ENCODE measurements around the gene INPP5J. TPM values are rescaled to one million over a fixed set of nuclear protein-coding genes. Genes with fewer than 3 reads are reported as not detected.
"Not testable (repeated sequence)": the region's sequence is repeated elsewhere in the genome, so short reads cannot be mapped to it uniquely, and the experiment has no call there.

Gene INPP5J, protein sequence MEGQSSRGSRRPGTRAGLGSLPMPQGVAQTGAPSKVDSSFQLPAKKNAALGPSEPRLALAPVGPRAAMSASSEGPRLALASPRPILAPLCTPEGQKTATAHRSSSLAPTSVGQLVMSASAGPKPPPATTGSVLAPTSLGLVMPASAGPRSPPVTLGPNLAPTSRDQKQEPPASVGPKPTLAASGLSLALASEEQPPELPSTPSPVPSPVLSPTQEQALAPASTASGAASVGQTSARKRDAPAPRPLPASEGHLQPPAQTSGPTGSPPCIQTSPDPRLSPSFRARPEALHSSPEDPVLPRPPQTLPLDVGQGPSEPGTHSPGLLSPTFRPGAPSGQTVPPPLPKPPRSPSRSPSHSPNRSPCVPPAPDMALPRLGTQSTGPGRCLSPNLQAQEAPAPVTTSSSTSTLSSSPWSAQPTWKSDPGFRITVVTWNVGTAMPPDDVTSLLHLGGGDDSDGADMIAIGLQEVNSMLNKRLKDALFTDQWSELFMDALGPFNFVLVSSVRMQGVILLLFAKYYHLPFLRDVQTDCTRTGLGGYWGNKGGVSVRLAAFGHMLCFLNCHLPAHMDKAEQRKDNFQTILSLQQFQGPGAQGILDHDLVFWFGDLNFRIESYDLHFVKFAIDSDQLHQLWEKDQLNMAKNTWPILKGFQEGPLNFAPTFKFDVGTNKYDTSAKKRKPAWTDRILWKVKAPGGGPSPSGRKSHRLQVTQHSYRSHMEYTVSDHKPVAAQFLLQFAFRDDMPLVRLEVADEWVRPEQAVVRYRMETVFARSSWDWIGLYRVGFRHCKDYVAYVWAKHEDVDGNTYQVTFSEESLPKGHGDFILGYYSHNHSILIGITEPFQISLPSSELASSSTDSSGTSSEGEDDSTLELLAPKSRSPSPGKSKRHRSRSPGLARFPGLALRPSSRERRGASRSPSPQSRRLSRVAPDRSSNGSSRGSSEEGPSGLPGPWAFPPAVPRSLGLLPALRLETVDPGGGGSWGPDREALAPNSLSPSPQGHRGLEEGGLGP
- total RNA-seq (2014; rRNA removed; shearing (Covaris generic)): 0.13 and 0.21 TPM in 2 replicates

DNA sequence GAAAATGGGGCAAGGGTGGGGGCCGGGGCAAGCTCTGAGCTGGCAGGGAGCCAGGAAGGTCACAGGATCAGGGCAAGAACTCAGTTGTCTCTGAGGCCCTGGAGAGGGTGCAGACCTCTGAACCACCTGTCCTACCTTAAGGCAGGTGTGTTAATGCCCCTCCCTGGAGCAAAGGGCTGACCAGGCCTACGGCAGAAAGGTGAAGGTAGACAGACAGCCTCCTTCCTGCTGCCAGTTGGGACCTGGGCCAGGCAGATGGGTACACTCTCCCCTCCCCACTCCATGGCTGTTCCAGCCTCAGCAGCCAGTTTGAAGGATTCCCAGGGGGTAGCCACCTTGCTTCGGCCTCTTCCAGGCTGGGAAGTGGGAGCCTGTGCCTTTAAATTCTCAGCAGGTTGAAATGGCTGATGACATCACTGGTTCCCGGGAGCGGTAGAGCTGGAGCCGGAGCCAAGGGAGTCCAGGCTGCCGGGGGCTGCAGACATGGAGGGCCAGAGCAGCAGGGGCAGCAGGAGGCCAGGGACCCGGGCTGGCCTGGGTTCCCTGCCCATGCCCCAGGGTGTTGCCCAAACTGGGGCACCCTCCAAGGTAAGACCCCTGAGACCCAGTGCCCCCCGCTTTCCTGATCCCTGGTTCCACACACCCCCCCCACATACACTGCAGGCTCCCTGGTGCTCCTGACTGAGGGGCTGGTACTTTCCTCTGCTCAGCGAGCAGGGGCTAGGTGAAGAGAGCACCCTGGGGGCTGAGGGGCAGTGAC lies at the start of gene INPP5J:
INPP5J (plus strand) TSS at position 435 of the 760 bp plus-strand sequence; CDS start at position 484, 49 bp downstream.
- Histone ChIP-seq H3K9me3 (replicated peaks) (no peaks in the 10 kb centered on the region), H3K4me3 (peak within 1 kb of the TSS; percentile 26), H3K4me1 (replicated peaks) (peaks cover 6% of the 10 kb centered on the region), H3K27me3 (replicated peaks) (no peaks in the 10 kb centered on the region), H3K36me3 (no peaks in the 10 kb centered on the region), H3K27ac (no peak within 1 kb of the TSS)
- DNase-seq (ENCODE audit: low read depth in 1 of 2, low spot score in 2 of 2): no peak

DNA sequence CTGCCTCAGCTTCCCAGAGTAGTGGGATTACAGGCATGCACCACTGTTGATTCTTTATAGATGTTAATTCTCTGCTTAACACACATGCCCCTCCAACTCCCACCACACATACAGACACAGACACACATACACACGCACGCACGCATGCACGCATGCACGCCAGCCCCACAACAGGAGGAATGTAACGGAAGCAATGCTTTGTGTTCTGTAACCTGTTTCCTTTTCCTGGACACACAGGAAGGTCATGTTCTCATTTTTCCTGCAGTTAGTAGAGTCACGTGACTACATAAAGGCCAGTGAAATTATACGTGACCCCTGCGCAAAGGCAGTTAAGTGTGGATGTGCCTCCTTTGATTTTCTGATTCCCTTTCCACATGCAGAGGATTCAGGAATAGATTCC lies 49.6 kb upstream of the INPP5J start:
- not testable (repeated sequence) for H3K36me3 ChIP-seq; DNase-seq (ENCODE audit: low read depth in 1 of 2, low spot score in 2 of 2); H3K9me3 ChIP-seq (replicated peaks); H3K27ac ChIP-seq; H3K4me3 ChIP-seq; H3K4me1 ChIP-seq (replicated peaks); H3K27me3 ChIP-seq (replicated peaks)

DNA sequence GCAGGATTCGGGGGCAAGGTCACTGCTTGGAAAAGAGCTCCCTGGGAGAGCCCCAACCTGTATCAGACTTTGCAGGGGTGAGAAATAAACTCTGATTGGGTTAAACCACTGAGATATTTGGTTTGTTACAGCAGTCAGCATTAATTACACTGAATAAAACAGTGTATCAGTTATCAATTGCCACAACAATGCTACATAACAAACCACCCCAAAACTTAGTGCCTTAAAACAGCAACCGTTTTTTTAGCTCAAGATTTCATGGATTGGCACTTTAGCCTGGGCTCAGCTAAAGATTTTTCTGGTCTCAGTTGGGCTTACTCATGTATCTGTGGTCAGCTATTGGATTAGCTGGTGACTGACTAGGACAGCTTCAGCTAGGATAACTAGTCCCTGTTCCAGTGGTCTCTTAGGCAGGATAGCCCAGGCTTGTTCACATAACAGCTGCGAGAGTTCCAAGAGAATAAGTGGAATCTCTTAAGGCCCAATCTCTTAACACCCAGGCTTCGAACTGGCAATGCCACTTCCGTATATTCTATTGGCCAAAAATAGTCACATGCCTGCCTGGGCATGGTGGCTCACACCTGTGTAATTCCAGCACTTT lies 49.1 kb upstream of the INPP5J start:
- H3K4me1 ChIP-seq (replicated peaks); H3K4me3 ChIP-seq; H3K27ac ChIP-seq; DNase-seq (ENCODE audit: low read depth in 1 of 2, low spot score in 2 of 2); H3K27me3 ChIP-seq (replicated peaks); H3K36me3 ChIP-seq; H3K9me3 ChIP-seq (replicated peaks): not testable (repeated sequence)

DNA sequence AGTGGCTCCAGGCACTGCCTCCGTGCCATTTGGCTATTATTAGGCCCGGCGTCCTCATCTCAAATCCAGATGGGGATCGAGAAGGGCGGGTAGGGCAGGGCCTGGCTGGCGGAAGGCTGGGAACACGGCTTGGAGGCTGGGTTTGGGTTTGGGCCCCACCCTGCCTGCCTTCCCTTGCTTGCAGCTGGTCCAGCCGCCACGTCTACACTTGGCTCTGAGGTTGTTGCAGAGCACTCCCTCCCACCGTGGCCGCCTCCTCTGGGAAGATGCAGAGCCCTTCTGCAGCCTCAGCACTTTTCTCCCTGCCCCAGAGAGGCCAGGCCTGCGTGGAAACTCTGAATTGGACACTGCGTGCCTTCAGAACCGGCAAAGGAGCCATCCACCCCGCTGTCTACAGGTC lies 46.8 kb upstream of the INPP5J start:
- Histone ChIP-seq H3K36me3 (no peaks in the 10 kb centered on the region), H3K9me3 (replicated peaks) (no peaks in the 10 kb centered on the region), H3K4me3 (no peak overlapping the region), H3K27ac (no peak overlapping the region), H3K27me3 (replicated peaks) (no peaks in the 10 kb centered on the region), H3K4me1 (replicated peaks) (peaks cover 5% of the 10 kb centered on the region)
- DNase-seq (ENCODE audit: low read depth in 1 of 2, low spot score in 2 of 2): peak in 1 of 2 experiments; percentile 40

DNA sequence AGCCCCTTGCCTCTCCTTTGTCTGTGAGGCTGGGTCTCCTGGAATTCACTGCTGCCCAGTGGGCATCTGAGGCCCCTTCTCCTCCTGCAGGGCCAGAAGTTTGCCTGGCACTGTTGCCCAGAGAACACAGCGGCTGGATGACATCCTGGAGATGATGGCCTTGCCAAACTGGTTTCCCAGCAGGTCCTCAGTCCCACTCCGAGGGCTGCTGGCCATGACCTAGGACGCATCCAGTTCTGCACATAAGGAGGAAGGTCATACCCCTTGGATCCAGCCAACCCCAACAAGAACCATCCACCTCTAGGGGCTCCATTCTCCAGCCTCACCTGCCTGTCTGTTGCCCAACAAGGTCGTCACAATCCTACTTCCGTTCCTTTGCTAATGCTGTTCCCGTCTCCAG lies 45.1 kb upstream of the INPP5J start:
- no peaks in the 10 kb centered on the region for H3K9me3 ChIP-seq (replicated peaks)
- DNase-seq (ENCODE audit: low read depth in 1 of 2, low spot score in 2 of 2): no peak
- H3K4me1 ChIP-seq (replicated peaks): peaks cover 15% of the 10 kb centered on the region
- peaks cover 10% of the 10 kb centered on the region for H3K36me3 ChIP-seq
- H3K27me3 ChIP-seq (replicated peaks): no peaks in the 10 kb centered on the region
- H3K27ac ChIP-seq: no peak overlapping the region
- no peak overlapping the region for H3K4me3 ChIP-seq

DNA sequence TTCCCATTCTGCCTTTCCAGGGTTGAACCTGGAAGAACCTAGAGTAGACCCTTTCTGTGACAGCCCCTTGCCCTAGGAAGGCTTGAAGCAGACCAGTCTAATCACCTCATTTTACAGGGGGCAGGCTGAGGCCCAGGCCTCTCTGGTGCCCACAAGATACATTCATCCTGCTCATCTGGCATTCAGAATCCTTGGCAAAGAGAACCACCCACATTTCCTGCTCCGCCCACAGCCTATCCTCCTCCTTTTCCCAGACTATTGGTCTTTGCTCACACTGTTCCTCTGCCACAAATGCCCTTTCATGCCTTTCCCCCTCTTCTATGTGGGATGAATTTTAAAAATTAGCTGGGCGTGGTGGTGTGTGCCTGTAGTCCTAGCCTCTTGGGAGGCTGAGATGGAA lies 44.4 kb upstream of the INPP5J start:
- H3K36me3 ChIP-seq: peaks cover 17% of the 10 kb centered on the region
- H3K9me3 ChIP-seq (replicated peaks); DNase-seq (ENCODE audit: low read depth in 1 of 2, low spot score in 2 of 2); H3K4me3 ChIP-seq; H3K27me3 ChIP-seq (replicated peaks); H3K27ac ChIP-seq: not testable (repeated sequence)
- H3K4me1 ChIP-seq (replicated peaks): peaks cover 22% of the 10 kb centered on the region

DNA sequence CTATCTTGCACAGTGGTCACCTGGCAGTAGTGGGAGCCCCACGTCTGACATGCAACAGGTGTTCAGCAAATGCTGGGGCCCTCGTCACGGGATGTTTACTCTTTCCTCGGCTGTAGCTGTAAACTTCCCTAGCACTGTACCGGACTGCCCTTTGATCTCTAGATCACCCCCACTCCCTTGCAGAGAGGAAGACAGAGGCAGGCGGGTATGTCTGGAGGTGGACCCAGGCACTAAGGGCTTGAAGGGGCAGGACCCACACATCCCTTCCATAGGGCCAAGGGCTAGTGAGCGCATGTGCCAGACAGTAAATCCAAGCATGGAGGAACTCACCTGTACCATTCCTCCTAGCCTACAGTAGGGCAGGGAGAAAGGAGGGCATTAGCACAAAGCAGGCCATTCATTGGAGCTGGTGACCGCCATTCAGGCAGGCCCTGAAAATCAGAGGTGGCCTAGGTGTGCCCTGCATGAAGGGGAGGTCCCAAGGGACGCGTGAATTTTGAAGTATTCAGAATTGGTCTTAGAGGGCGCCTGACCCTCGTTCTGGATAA lies 43.6 kb upstream of the INPP5J start:
- H3K36me3 ChIP-seq: peaks cover 25% of the 10 kb centered on the region
- no peak overlapping the region for H3K4me3 ChIP-seq
- no peaks in the 10 kb centered on the region for H3K9me3 ChIP-seq (replicated peaks)
- DNase-seq (ENCODE audit: low read depth in 1 of 2, low spot score in 2 of 2): no peak
- no peaks in the 10 kb centered on the region for H3K27me3 ChIP-seq (replicated peaks)
- no peak overlapping the region for H3K27ac ChIP-seq
- peaks cover 30% of the 10 kb centered on the region for H3K4me1 ChIP-seq (replicated peaks)

DNA sequence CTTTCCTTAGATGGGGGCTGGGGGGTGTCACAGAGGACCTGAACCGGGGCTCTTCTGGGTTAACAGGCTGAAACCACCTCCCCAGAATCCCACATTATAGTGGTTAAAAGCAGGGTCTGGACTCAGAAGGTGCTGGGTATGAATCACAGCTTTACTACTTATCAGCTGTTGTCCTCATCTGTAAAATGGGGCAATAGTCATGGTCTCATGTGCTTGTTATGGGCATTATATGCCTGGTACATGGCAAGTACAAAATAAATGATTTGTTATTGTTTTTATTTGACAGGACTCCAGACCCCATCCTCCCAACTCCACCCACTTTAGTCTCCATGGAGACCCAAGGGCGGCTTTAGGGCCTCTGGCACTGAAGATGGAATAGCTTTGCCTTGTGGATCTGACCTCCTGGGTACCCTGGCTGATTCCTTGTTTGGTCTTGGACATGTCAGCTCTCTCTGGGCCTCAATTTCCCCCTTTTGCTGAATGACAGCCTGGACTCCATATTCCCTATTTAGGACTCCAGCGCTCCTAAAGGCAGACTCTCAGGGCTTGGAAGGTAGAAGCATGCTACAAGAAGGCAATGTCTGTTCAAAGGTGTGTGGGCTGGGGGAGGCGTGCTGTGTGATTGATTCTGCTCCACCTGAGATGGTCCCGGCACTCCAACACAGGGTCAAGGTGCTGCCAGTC lies 42.5 kb upstream of the INPP5J start:
- peaks cover 34% of the 10 kb centered on the region for H3K4me1 ChIP-seq (replicated peaks)
- H3K27me3 ChIP-seq (replicated peaks): no peaks in the 10 kb centered on the region
- no peak for DNase-seq (ENCODE audit: low read depth in 1 of 2, low spot score in 2 of 2)
- H3K9me3 ChIP-seq (replicated peaks): no peaks in the 10 kb centered on the region
- H3K36me3 ChIP-seq: peaks cover 36% of the 10 kb centered on the region
- H3K27ac ChIP-seq: peak overlapping the region; percentile 66
- H3K4me3 ChIP-seq: peak overlapping the region; percentile 75

DNA sequence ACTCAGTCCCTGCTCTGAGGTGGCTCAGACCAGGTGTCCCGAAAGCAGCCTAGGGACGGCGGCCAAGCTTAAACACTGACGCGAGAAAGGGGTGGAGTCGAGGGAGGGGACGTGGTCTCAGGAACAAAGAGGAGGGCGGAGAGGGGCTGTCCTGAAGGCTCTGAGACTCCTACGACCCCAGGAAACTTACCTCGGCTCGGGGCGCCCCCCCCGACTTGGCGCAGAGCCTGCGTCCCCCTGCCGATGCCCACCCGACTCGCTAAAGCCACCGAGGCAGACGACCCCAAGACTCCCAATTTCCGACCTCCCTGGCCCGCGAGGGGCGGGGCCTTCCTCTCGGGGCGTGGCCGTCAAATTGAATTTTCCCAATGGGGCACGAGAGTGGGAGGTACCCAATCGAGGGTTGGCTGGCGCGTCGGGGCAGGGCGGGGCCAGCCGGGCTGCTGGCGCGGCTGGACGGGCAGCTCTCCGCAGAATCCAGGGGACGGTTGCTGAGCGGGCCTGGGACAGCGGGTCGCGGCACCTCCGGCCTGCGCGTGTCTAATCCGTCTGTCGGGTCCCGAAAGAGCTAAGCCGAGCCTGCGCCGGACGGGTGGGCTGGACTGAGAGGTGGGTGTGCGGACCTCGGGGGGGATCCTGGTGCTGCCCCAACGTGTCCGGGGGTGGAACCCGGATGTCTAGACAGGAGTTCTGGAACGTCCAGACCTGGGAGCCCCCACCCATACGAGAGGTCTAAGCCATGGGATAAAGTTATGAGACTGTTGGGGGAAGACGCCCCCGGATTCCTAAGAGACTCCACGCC lies 41.7 kb upstream of the INPP5J start, which contains the start of gene SMTN:
SMTN (plus strand) TSS at position 471 of the 802 bp plus-strand sequence. CDS start 1,941 bp downstream, outside the sequence.
- H3K9me3 ChIP-seq (replicated peaks): no peaks in the 10 kb centered on the region
- H3K4me1 ChIP-seq (replicated peaks): peaks cover 34% of the 10 kb centered on the region
- peak within 1 kb of the TSS; percentile 75 for H3K4me3 ChIP-seq
- H3K36me3 ChIP-seq: peaks cover 42% of the 10 kb centered on the region
- DNase-seq (ENCODE audit: low read depth in 1 of 2, low spot score in 2 of 2): peak; percentile 92
- peak within 1 kb of the TSS; percentile 66 for H3K27ac ChIP-seq
- no peaks in the 10 kb centered on the region for H3K27me3 ChIP-seq (replicated peaks)

DNA sequence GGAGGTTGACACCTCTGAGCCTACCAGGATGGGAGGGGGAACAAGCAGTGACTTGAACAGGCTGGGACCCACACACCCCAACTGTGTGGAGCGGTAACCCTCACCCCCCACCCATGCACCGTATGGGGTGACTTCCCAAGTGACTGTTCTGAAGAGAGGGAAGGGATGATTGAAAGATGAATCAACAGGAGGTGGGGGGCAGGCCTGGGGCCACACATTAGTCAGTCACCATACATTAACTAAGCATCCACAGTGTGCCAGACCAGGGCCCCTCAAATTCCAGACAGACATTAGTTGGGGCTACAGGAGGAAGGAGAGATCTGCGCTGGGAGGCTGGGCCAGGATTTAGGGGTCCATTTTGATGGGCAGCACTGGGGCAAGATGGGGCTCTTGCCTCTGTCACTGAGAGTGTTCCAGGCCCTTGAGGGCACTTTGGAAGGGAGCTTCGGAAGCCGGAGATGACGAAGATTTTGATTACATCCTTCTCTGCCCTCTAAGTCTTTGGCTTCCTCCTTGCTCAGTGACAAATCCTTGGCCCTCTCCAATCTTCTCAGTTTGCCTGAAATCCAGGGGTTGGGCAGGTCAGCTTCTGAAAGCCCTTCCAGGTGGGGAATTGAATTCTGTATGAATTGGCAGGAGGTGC lies 40.7 kb upstream of the INPP5J start:
- Histone ChIP-seq H3K9me3 (replicated peaks) (no peaks in the 10 kb centered on the region), H3K36me3 (peaks cover 53% of the 10 kb centered on the region), H3K27me3 (replicated peaks) (no peaks in the 10 kb centered on the region), H3K4me1 (replicated peaks) (peaks cover 34% of the 10 kb centered on the region), H3K4me3 (peak overlapping the region; percentile 75), H3K27ac (peak overlapping the region; percentile 66)
- peak; percentile 48 to 61 for DNase-seq (ENCODE audit: low read depth in 1 of 2, low spot score in 2 of 2)

DNA sequence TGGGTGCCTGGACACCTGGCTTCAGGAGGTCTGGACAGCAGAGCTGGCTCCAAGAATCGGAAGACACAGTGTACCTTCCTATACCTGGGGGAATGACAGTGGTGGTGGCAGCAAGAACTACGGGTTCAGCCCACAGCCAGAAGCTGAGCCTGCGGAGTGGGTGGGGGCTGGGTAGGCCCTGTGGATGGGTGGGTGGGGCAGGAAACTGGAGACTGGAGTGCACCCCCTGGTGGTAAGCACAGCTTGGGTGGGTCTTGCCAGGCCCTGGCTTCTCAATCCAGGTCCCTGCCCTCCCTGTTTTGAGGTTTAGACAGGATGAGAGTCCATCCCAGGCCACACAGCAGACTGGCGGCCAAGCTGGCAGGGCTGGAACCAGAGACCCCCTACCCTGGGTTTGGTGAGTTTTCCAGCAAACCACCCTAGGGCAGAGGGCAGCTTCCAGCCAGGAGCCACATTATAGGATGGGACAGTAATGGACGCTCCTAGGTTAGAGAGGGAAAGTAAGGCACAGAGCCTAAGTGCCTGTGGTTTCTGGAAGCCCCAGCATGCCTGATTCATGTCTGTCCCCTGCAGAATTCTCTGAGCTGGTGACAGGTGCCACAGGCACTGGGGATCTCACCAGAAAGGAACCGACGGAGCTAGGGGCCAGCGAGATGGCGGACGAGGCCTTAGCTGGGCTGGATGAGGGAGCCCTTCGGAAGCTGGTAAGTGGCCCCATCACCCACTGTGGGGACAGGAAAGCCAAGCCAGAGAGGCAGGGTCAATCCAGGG lies 40.0 kb upstream of the INPP5J start:
- peaks cover 34% of the 10 kb centered on the region for H3K4me1 ChIP-seq (replicated peaks)
- peak in 1 of 2 experiments; percentile 81 for DNase-seq (ENCODE audit: low read depth in 1 of 2, low spot score in 2 of 2)

More for the DNA sequence above, 40.0 kb upstream of the INPP5J start:
- Histone ChIP-seq H3K27me3 (replicated peaks) (no peaks in the 10 kb centered on the region), H3K9me3 (replicated peaks) (no peaks in the 10 kb centered on the region), H3K27ac (peak overlapping the region; percentile 66; the same call in 1 of the 2 replicates), H3K4me3 (peak overlapping the region; percentile 75), H3K36me3 (peaks cover 60% of the 10 kb centered on the region)

Measured in SJSA1 (cell line).